ENCODE results near the gene ANKRD24. TPM values are rescaled to one million over a fixed set of nuclear protein-coding genes. Genes with fewer than 3 reads are reported as not detected.
"Not testable (repeated sequence)": the region's sequence is repeated elsewhere in the genome, so short reads cannot be mapped to it uniquely, and the experiment has no call there.

ANKRD24 gene
- total RNA-seq, 1 donor from 2014 or later = 0.08 TPM

DNA sequence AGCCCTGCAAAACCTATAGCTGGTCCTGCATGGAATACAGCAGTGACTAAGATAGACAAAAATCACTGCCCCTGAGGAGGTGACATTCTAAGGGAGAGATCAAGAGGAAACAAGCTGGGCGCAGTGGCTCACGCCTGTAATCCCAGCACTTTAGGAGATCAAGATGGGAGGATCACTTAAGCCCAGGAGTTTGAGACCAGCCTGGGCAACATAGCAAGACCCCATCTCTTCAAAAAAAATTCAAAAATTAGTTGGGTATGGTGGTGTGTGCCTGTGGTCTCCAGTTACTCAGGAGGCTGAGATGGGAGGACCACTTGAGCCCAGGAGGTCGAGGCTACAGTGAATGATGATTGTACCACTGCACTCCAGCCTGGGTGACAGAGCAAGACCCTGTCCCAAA lies 10.0 kb downstream of the ANKRD24 start:
- ATAC-seq (ENCODE audit: poor library complexity); intact Hi-C loops (cut with DNase I); DNase-seq: not testable (repeated sequence)

GRCh38 chr19:4194353-4194752 lies 11.9 kb downstream of the ANKRD24 start:
- no peak for DNase-seq
- no peak for ATAC-seq (ENCODE audit: poor library complexity)
- intact Hi-C loops (cut with DNase I) = no loop called here

GRCh38 chr19:4196009-4196408 lies 13.5 kb downstream of the ANKRD24 start:
- no peak for DNase-seq
- ATAC-seq (ENCODE audit: poor library complexity) = no peak
- intact Hi-C loops (cut with DNase I) = no loop called here

- no peak for ATAC-seq (ENCODE audit: poor library complexity)
- intact Hi-C loops (cut with DNase I) = no loop called here
Observed at GRCh38 chr19:4196587-4197148, 14.2 kb downstream of the ANKRD24 start.

GRCh38 chr19:4197228-4197624 lies 14.7 kb downstream of the ANKRD24 start:
- ATAC-seq (ENCODE audit: poor library complexity) = no peak
- intact Hi-C loops (cut with DNase I) = no loop called here
- no peak for DNase-seq

More at GRCh38 chr19:4196587-4197148, 14.2 kb downstream of the ANKRD24 start:
- DNase-seq = no peak

DNA sequence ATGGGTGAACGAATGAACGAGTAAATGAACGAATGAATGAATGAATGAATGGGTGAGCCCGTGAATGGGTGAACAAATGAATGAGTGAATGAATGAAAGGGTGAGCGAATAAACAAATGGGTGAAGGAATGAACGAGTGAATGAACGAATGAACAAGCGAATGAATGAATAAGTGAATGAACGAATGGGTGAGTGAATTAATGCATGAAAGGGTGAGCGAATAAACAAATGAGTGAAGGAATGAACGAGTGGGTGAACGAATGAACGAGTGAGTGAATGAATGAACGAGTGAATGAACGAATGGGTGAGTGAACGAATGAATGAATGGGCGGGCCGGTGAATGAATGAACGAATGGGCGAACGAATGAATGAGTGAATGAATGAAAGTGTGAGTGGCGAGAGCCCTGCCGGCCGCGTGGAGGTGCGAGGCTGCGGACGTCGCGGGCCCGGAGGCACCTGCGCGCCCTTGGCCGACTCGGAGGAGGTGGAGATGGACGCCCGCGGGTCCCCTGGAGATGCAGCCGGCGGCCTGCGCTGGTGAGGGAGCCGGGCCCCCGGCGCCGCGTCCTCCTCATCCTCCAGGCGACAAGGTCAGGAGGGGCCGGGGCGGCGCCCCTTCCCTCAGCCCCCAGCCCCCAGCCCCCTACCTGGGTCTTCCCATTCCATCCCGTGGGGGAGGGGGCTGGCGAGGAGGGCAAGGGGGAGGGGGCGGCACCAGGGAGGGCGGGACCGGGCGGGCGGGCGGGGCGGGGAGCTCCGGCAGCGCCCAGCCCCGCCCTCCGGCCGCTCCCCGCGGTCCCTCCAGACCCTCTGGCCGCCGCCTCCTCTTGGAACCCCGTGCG lies 15.4 kb downstream of the ANKRD24 start:
- no peak for DNase-seq
- intact Hi-C loops (cut with DNase I) = no loop called here
- ATAC-seq (ENCODE audit: poor library complexity) = no peak

- ATAC-seq (ENCODE audit: poor library complexity) (no peak), DNase-seq (no peak)
- intact Hi-C loops (cut with DNase I) = no loop called here
Observed at GRCh38 chr19:4198467-4199126, 16.1 kb downstream of the ANKRD24 start.

GRCh38 chr19:4199699-4200293 lies 17.3 kb downstream of the ANKRD24 start:
- no peak for DNase-seq
- intact Hi-C loops (cut with DNase I) = no loop called here
- ATAC-seq (ENCODE audit: poor library complexity) = no peak

GRCh38 chr19:4200940-4201542 lies 18.6 kb downstream of the ANKRD24 start:
- DNase-seq = no peak
- ATAC-seq (ENCODE audit: poor library complexity) = no peak
- intact Hi-C loops (cut with DNase I) = no loop called here

GRCh38 chr19:4201798-4202197 lies 19.3 kb downstream of the ANKRD24 start:
- no peak for ATAC-seq (ENCODE audit: poor library complexity)
- DNase-seq = no peak
- intact Hi-C loops (cut with DNase I) = no loop called here

GRCh38 chr19:4206818-4207484 lies 24.5 kb downstream of the ANKRD24 start:
- intact Hi-C loops (cut with DNase I) = loop anchor here (5.0 kb wide), 1 partner anchor 220 kb away; the partner anchor contains the start of gene EEF2

DNA sequence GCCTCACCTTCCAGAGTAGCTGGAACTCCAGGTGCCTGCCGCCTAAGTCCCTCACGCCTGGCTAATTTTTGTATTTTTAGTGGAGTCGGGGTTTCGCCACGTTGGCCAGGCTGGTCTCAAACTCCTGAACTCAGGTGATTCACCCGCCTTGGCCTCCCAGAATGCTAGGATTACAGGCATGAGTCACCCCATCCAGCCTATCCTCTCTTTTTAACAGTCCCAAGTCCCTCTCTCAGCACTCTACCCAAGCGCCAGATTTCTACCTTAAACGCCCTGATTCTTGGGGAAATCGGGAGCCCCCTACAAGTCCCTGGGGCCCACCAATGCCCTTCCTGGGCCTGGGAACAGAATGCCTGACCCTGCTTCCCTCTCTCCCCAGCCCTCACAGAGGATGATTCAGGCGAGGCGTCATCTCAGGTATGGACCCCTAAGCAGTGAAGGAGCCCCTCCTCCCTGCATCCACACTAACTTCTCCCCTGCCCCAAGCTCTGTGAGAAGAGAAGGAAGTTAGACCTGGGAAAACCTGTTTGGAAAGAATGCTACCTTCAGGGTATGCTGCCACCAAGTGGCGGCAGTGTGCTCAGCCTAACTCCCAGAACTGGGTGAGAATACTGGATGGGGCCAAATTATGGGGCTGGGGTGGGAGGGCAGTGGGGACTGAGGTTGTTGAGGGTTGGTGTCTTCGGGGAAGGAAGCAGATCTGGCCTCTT lies 26.1 kb downstream of the ANKRD24 start:
- intact Hi-C loops (cut with DNase I) = loop anchor here (5.0 kb wide), 1 partner anchor 221 kb away; the partner anchor contains the start of gene EEF2
- no peak for ATAC-seq (ENCODE audit: poor library complexity)
- DNase-seq = no peak

More at GRCh38 chr19:4206818-4207484, 24.5 kb downstream of the ANKRD24 start:
- ATAC-seq (ENCODE audit: poor library complexity) = no peak
- no peak for DNase-seq

DNA sequence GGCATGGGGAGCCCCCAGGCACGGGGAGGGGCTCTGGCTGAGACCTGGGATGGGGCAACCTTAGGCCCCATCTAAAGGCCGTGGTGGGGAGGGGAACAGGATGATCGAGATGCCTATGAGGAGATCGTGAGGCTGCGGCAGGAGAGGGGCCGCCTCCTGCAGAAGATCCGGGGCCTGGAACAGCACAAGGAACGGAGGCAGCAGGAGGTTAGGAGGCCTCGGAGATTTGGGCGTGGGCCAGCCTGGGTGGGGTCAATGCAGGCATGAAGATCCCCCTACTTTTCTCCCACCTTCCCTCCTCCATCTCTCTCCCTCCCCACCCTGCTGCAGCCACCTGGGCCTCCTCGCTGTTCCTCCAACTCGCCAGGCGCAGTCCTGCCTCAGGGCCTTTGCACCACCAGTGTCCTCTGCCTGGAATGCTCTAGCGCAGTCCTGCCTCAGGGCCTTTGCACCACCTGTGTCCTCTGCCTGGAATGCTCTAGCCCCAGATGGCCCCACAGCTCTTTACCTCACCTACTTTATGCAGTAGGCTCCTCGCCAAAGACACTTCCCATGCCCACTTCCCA lies 27.8 kb downstream of the ANKRD24 start:
- ATAC-seq (ENCODE audit: poor library complexity) (no peak), DNase-seq (no peak)
- intact Hi-C loops (cut with DNase I) = no loop called here

DNA sequence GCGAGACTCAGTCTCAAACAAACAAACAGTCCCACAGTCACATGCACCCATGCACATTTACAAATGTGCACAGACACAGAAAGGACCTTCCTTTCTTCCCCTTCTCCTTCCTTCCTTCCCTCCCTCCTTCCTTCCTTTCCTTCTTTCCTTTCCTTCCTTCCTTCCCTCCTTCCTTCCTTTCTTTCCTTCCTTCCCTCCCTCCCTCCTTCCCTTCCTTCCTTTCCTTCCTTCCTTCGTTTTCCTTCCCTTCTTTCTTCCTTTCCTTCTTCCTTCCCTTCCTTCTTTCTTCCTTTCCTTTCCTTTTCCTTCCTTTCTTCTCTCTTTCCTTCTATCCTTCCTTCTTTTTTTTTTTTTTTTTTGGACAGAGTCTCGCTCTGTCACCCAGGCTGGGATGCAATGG lies 30.6 kb downstream of the ANKRD24 start:
- intact Hi-C loops (cut with DNase I) = no loop called here
- DNase-seq = no peak
- no peak for ATAC-seq (ENCODE audit: poor library complexity)

- no peak for DNase-seq
- no peak for ATAC-seq (ENCODE audit: poor library complexity)
- intact Hi-C loops (cut with DNase I) = no loop called here
Observed at GRCh38 chr19:4215807-4216206, 33.3 kb downstream of the ANKRD24 start.

DNA sequence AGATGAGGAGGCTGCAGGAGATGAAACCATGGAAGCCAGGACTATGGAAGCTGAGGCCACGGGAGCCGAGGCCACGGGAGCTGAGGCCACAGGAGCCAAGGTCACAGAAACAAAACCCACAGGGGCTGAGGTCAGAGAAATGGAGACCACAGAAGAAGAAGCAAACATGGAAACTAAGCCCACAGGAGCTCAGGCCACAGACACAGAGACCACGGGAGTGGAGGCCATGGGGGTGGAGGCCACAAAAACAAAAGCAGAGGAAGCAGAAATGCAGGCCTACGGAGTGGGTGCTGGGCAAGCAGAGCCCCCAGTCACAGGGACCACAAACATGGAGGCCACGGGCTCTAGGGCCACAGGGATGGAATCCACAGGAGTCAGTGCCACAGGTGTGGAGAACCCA lies 34.4 kb downstream of the ANKRD24 start:
- no peak for DNase-seq
- intact Hi-C loops (cut with DNase I) = no loop called here
- no peak for ATAC-seq (ENCODE audit: poor library complexity)

GRCh38 chr19:4217429-4218264 lies 35.2 kb downstream of the ANKRD24 start:
- ATAC-seq (ENCODE audit: poor library complexity) (no peak), DNase-seq (no peak)
- intact Hi-C loops (cut with DNase I) = no loop called here
